ENCODE results near the gene IL32. TPM values are rescaled to one million over a fixed set of nuclear protein-coding genes. Genes with fewer than 3 reads are reported as not detected.

IL32 gene
- total and polyA plus RNA-seq, 9 of the 15 experiments (the other 6 are each of a cell fraction or from before 2014, with no cell fraction given) = 0.21 to 2.2 (median 0.37) TPM; not detected in 3

GRCh38 chr16:3112058-3112880 is 46.8 kb downstream of the IL32 start, which contains the start of gene ZNF205:
Gene ZNF205 (plus strand): TSS chr16:3112586. CDS start chr16:3113431, 845 bp downstream.
- H3K4me2 ChIP-seq (ENCODE audit: insufficient read depth, low read length) = peak within 1 kb of the TSS; percentile 91
- peak; percentile 74 for FAIRE-seq
- TF ChIP-seq SMARCA4 (IDR thresholded peaks at IDR 0.05) (no peak), SIN3A (IDR thresholded peaks at IDR 0.05; ENCODE audit: borderline replicate concordance in 2 of 2, control insufficient read depth in 1 of 2, low read depth in 2 of 2, low read length in 2 of 2) (0 out of 4 replicates have a peak, but pooled peaks of 1 of the 2 experiments have one; percentile 70), HDAC1 (IDR thresholded peaks at IDR 0.05) (peak in 1 of 2 experiments; percentile 67; a peak in 1 of 4 replicates), SMARCE1 (IDR thresholded peaks at IDR 0.05) (0 out of 2 replicates have a peak, but pooled peaks have one; percentile 16), CHD1 (IDR thresholded peaks at IDR 0.05; ENCODE audit: low read length) (no peak), MYC (IDR thresholded peaks at IDR 0.05; ENCODE audit: low read depth, low read length) (peak; percentile 75), MYC (CRISPR knock-in tag; IDR thresholded peaks at IDR 0.05; ENCODE audit: borderline replicate concordance, low read depth) (0 out of 2 replicates have a peak, but pooled peaks have one; percentile 13), TEAD2 (tag; IDR thresholded peaks at IDR 0.05) (no peak), ZBTB11 (CRISPR knock-in tag; IDR thresholded peaks at IDR 0.05) (peak; percentile 93 to 100 (median 98)), ZNF282 (CRISPR knock-in tag; IDR thresholded peaks at IDR 0.05) (no peak), LARP7 (IDR thresholded peaks at IDR 0.05) (no peak), TCF15 (CRISPR knock-in tag; IDR thresholded peaks at IDR 0.05) (no peak), CTBP1 (IDR thresholded peaks at IDR 0.05; ENCODE audit: borderline replicate concordance) (peak; percentile 46; the same call in 1 of the 2 replicates), KAT8 (IDR thresholded peaks at IDR 0.05; ENCODE audit: low read depth) (no peak), EP400 (IDR thresholded peaks at IDR 0.05) (peak; percentile 55)

More at GRCh38 chr16:3112058-3112880, 46.8 kb downstream of the IL32 start, which contains the start of gene ZNF205:
- BruUV-seq (replicated peaks) = TSS peak; percentile 95
- peak; percentile 91 for ATAC-seq
- H3K9me1 ChIP-seq (ENCODE audit: control insufficient read depth, insufficient read depth, low read length) = no peaks in the 10 kb centered on the region
- H2AFZ ChIP-seq (ENCODE audit: low read depth, low read length) = peak within 1 kb of the TSS; percentile 88
- no peaks in the 10 kb centered on the region for H3K27me3 ChIP-seq (ENCODE audit: control insufficient read depth in 2 of 2, insufficient read depth in 2 of 2, low read length in 2 of 2)
- H3K9ac ChIP-seq (ENCODE audit: insufficient read depth in 1 of 2, low read depth in 2 of 2, low read length in 2 of 2) = peak within 1 kb of the TSS; percentile 68 to 97
- ChIA-PET POLR2A (interaction anchor here (0.5 to 1.6 kb wide), 10 partner anchors 9 to 360 kb away, joined by 3 to 5 read pairs (median 3); no protein-coding TSS in a partner anchor), CTCF (ENCODE audit: low intra/inter-chr PET ratio) (no interaction called here)
- DNase-seq (ENCODE audit: extremely low read depth in 1 of 4, low spot score in 3 of 4) = peak; percentile 84 to 90 (median 87)
- H3K79me2 ChIP-seq (ENCODE audit: control insufficient read depth, insufficient read depth, low read length) = peaks cover 12% of the 10 kb centered on the region
- no peaks in the 10 kb centered on the region for H3K9me3 ChIP-seq (replicated peaks; ENCODE audit: control insufficient read depth, insufficient read depth, low read depth, low read length)
- no peaks in the 10 kb centered on the region; the same call in 1 of the 2 replicates for H4K20me1 ChIP-seq (replicated peaks; ENCODE audit: control insufficient read depth, insufficient read depth, low read length)
- intact Hi-C loops (cut with micrococcal nuclease) (no loop called here), in situ Hi-C loops (cut with MboI) (no loop called here)
- H3K36me3 ChIP-seq (ENCODE audit: control insufficient read depth, insufficient read depth, low read length) = peaks cover 4% of the 10 kb centered on the region; the same call in 2 of the 3 replicates
- H3K4me3 ChIP-seq = peak within 1 kb of the TSS; percentile 87
- WGBS (ENCODE audit: insufficient coverage, low coverage, missing lambda C conversion rate) = 4% methylated on average over 19 of the region's 23 CpGs
- peaks cover 9 to 34% of the 10 kb centered on the region in 2 experiments; a peak in 4 of 5 replicates for H3K4me1 ChIP-seq (replicated peaks in 1 of 2; ENCODE audit: control insufficient read depth in 2 of 2, insufficient read depth in 2 of 2, low read length in 2 of 2)
- H3K27ac ChIP-seq (ENCODE audit: extremely low read depth, low read depth, low read length) = peak within 1 kb of the TSS; percentile 25; the same call in 2 of the 3 replicates
